Cerebellar nuclear complex (tissue), 1 donor: ENCODE results near the gene ANGPTL3.
"Not testable (repeated sequence)": the region's sequence is repeated elsewhere in the genome, so short reads cannot be mapped to it uniquely, and the experiment has no call there.

ENCODE experiments used
- DNase-seq, 2 experiments: peaks; one replicate each; lab custom pipeline; 2025; lab: John Stamatoyannopoulos, UW

ANGPTL3 gene, protein sequence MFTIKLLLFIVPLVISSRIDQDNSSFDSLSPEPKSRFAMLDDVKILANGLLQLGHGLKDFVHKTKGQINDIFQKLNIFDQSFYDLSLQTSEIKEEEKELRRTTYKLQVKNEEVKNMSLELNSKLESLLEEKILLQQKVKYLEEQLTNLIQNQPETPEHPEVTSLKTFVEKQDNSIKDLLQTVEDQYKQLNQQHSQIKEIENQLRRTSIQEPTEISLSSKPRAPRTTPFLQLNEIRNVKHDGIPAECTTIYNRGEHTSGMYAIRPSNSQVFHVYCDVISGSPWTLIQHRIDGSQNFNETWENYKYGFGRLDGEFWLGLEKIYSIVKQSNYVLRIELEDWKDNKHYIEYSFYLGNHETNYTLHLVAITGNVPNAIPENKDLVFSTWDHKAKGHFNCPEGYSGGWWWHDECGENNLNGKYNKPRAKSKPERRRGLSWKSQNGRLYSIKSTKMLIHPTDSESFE

DNA sequence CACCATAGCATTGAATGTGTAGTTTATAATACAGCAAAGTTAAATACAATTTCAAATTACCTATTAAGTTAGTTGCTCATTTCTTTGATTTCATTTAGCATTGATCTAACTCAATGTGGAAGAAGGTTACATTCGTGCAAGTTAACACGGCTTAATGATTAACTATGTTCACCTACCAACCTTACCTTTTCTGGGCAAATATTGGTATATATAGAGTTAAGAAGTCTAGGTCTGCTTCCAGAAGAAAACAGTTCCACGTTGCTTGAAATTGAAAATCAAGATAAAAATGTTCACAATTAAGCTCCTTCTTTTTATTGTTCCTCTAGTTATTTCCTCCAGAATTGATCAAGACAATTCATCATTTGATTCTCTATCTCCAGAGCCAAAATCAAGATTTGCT, at the start of gene ANGPTL3:
ANGPTL3 (plus strand) TSS at position 240 of the 400 bp plus-strand sequence; CDS start at position 287, 47 bp downstream.
- no peak for DNase-seq

DNA sequence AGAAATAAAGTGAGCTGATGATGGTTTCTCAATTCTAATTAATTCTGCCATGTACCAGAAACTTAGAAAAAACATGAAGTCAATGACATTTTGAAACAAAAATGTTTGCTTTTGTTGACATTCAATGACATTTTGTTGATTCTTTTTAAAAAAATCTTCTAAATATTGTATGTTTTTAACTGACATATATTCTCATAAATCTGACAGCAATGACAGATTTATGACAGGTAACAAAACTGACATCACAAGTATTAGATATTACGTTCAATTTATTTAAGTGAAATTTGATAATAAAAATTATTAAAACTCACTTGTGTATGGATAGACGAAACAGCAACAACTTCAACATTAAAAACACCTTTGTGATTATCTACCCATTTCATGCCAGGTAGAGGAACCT, 36.0 kb upstream of the ANGPTL3 start:
- DNase-seq, result no peak

DNA sequence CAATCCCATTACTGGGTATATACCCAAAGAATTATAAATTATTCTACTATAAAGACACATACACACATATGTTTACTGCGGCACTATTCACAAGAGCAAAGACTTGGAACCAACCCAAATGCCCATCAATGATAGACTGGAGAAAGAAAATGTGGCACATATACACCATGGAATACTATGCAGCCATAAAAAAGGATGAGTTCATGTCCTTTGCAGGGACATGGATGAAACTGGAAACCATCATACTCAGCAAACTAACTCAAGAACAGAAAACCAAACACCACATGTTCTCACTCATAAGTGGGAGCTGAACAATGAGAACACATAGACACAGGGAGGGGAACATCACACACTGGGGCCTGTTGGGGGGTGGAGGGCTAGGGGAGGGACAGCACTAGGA, 30.1 kb upstream of the ANGPTL3 start:
- not testable (repeated sequence) for DNase-seq

DNA sequence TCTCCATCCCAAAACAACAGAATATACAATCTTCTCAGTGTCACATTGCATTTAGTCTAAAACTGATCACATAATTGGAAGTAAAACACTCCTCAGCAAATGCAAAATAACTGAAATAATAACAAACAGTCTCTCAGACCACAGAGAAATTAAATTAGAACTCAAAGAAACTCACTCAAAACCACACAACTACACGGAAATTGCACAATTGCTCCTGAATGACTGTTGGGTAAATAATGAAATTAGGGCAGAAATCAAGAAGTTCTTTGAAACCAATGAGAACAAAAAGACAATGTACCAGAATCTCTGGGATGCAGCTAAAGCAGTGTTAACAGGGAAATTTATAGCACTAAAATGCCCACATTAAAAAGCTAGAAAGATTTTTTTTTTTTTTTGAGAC, 29.4 kb upstream of the ANGPTL3 start:
- not testable (repeated sequence) for DNase-seq

DNA sequence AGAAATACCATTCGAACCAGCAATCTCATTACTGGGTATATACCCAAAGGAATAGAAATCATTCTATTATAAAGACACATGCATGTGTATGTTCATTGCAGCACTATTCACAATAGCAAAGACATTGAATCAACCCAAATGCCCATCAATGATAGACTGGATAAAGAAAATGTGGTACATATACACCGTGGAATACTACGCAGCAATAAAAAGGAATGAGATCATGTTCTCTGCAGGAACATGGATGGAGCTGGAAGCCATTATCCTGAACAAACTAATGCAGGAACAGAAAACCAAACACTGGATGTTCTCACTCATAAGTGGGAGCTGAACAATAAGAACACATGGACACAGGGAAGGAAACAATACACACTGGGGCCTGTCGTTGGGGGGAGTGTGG, 25.8 kb upstream of the ANGPTL3 start:
- DNase-seq, result not testable (repeated sequence)

DNA sequence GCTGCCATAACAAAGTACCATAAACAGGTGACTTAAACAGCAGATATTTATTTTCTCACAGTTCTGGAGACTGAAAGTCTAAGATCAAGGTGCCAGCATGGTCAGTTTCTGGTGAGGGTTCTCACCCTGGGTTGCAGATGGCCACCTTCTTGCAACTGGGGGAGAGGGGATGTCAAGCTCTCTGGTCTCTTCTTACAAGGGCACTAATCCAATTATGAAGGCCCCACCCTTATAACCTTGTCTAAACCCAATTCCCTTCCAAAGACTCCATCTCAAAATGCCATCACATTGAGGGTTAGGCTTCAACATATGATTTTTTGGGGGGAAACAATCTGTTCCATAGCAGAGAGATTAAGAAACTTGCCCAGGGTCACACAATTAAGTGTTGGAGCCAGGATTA, 24.8 kb upstream of the ANGPTL3 start:
- DNase-seq, result no peak

DNA sequence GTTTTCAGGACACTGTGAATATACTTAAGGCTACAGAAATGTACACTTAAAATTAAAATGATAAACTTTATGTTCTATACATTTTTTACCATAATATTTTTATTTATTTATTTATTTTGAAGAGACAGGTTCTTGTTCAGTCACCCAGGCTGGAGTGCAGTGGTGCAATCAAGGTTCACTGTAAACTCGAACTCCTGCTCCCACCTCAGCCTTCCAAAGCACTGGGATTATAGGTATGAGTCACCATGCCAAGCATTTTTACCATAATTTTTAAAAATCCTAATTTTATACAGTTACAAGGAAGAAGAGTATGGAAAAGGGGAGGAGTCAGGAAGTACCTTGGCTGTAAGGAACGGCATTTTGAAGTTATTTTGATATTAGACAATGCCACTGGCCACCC, 23.6 kb upstream of the ANGPTL3 start:
- no peak for DNase-seq

DNA sequence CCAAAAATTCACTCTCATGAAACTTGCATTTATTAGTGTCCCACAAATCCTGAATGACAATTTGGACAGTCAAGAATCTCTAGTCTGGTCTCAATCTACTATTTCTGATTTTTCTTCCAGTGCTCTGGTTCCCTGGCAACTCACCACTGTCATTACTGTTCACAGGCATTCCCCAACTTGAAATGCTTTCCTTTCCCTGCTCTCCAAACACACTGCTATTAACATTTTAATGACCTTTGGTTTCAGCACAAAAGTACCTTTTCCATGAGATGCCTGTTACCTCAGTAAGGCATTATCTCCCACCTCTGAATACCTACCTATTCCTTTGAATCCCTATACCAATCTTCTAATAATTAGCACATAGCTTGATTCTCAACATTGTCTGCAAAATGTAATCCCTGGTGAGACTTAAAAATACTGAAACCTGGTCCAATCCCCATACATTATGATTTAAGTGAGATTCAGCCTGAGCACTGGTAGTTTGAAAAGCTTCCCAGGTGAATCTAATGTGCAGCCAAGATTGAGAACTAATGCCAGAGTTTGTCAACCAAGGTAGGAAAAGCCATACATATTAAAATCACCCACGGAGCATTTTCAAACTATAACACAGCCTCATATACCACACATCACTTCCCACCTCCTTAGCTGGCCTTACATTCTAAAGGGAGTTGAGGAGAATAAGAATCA, 11.7 kb upstream of the ANGPTL3 start:
- DNase-seq, result no peak

DNA sequence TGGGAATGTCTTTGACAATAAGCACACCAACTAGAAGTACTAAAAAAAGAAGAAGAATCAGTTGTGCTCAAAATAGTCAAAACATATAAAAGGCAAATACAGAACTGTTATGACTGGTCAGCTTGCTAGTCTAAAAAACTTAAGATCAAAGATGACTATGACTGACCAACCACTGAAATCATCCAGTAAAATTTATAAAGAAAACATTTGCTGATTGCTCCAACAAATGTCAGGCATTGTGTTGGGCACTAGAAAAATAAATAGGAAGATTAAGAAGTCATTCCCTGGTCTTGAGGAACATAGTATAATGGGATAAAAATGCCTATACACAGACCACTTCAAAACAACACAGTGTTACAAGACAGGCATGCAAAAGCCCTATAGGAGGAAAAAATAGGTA, 9.3 kb upstream of the ANGPTL3 start:
- DNase-seq, result no peak

DNA sequence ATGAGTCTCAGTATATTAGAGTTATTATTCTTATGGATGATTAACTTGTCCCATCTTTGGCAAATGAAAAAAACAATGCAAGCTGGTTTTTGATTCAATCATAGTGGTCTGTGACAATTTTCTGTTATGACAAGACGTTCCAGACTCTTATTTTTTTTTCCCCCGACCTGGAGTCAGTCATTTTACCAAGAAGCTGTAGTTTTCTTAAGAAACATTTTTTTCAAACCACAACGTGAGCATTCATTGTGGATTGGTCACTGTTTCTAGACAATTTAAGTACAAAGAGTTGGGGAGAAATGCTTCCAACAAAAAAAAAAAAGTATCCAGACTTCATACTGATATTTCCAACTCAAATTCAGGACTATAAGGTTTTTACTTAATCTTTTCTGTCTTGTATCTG, 8.0 kb upstream of the ANGPTL3 start:
- DNase-seq, result no peak

DNA sequence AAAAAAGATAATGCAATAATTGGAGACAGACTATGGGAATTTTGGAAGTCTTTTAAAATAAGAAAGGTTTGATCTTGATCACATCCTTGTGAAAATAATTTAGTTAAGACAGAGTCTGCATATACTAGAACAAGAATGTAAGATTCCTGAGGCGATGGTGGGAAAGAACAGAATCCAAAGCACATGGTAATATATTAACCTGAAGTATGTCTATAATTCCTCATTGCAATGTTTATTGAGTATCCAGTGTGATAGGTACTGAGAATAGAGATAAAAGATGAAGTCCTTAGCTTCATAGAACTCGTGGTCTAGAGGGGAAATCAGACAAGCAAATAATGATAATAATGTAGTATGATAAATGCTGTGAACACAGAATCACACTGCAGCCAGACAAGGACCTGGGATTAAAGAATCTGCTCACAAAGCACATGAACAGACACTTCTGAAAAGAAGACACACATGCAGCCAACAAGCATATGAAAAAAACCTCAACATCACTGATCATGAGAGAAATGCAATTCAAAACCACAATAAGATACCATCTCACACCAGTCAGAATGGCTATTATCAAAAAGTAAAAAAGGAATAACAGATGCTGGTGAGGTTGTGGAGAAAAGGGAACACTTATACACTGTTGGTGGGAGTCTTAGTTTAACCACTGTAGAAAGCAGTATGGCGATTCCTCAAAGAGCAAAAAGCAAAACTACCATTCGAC, 6.9 kb upstream of the ANGPTL3 start:
- no peak for DNase-seq

DNA sequence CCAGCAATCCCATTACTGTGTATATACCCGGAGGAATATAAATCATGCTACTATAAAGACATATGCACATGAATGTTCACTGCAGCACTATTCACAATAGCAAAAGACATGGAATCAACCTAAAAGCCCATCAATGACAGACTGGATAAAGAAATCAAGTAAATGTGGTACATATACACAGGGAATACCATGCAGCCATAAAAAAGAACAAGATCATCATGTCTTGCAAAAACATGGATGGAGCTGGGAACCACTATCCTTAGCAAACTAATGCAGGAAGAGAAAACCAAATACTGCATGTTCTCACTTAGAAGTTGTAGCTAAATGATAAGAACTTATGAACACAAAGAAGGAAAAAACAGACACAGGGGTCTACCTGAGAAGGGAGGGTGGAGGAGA, 6.4 kb upstream of the ANGPTL3 start:
- DNase-seq, result no peak

DNA sequence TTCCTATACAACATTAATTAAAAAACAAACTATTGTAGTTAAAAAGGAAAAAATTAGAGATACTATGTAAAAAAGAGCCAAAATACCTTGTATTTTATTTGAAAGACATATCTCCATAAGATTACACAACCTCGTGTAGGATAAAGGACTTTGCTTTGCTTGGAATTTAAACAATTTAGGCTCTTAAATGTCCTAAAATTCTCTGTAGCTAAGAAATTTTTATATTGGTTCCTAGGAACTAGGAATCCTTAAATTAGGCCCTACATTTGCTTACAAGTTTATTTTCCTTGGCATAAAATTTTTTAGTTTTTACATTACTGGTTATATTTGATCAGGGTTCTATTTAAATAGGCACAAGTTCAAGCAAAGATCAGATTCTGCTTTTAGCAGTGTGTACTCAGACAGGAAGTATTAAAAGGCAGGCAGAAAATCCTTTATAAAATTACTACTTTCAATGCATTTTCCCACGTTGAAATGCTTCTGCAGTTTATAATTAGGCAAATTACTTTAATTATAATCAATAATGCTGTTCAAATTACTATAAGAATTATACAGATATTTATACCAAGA, 3.4 kb upstream of the ANGPTL3 start:
- DNase-seq, result no peak

DNA sequence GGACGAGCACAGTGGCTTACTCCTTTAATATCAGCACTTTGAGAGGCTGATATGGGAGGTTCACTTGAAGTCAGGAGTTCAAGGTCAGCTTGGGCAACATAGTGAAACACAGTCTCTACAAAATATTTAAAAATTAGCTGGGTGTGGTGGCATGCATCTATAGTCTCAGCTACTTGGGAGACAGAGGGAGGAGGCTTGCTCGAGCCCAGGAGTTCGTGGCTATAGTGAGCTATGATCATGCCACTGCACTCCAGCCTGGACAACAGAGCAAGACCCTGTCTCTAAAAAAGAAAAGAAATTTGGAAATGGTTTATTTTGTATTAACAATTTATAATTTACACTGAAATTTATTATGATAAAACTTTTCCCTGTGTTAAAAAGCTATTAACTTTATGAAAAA, 1.7 kb upstream of the ANGPTL3 start:
- no peak for DNase-seq

DNA sequence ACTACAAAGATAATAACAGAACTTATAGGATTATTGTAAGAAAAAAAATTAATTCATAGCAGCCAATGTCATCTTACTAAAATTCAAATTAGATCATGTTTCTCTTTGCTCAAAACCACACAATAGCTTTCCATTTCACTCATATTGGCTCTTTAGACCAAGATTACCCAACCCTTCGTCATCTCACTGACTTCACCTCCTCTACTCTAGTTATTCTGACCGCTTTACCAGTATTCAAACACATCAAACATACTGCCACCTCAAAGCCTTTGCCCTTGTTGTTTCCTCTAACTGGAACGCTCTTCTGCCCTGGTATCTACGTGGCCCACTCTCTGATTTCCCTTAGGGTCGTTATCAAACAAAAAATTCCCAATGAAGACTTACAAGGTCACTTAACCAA, 1.7 kb downstream of the ANGPTL3 start:
- DNase-seq, result no peak

DNA sequence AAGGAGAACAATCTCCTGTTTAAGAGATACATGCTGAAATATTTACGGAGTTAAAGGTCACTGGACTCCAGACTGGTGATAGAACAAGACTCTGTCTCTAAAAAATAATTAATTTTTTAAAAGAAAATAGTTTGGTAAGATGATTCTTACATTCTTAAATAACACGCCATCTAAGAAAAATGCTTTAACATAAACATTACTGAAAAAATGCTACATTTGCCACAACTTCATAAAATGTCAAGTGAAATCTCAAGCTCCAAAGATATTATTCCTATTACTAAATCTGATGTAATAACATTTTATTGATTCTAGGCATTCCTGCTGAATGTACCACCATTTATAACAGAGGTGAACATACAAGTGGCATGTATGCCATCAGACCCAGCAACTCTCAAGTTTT, 4.1 kb downstream of the ANGPTL3 start:
- DNase-seq, result no peak

DNA sequence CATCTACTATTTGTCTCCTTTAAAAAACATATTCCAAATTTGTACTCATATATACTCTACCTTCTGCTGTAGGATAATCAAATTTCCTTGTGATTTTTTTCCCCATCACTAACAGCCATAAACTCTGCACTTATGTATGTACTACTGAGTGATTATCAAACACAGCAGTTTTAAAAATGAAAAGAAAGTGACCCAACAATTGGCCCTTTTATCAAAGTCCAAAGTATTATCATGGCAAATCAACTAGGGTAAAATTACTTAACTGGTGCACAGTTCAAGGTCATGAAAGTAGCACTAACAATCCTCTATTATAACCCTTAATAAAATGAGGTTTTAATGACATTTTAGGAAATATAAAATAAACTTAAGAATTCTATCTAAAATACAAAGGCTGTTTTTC, 11.6 kb downstream of the ANGPTL3 start:
- no peak for DNase-seq

DNA sequence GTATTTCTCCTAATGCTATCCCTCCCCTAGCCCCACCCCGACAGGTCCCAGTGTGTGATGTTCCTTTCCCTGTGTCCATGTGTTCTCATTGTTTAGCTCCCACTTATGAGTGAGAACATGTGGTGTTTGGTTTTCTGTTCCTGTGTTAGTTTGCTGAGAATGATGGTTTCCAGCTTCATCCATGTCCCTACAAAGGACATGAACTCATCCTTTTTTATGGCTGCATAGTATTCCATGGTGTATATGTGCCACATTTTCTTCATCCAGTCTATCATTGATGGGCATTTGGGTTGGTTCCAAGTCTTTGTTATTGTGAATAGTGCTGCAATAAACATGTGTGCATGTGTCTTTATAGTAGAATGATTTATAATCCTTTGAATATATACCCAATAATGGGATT, 13.3 kb downstream of the ANGPTL3 start:
- DNase-seq, result not testable (repeated sequence)

DNA sequence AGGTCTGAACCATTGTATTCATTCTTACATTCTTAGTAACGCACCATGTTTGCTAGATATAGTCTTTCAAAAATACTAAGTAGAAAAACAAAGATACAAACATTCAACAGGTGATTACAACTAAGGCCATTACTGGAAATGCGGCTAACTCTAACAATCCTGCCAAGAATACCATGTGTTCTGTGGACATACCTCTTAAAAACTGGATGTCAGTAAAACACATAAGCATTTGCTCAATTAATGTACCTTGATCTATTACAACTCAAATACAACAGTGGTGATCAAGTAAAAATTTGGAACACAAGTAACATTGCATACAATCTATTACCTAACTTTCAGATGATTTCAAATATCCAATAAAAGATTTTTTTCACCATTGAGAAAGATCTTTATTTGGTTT, 15.4 kb downstream of the ANGPTL3 start:
- DNase-seq, result no peak

DNA sequence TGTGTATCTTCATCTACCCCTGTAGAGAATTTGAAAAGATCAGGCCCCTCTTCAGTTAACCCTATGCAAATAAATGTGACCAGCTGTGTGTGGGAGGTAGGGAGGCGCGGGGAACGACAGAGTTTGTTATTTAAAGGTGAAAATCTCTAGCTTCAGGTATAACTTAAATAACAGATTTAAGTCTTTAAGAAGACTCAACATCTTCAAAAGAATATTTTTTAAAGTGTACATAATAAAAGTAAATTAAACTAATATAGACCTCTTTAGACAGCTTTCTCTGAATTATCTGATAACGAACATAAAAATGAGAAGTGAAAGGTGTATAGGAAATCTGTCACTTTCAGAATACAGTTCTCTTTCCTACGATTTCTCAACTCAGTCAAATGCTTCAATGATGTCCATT, 16.0 kb downstream of the ANGPTL3 start:
- DNase-seq, result no peak

DNA sequence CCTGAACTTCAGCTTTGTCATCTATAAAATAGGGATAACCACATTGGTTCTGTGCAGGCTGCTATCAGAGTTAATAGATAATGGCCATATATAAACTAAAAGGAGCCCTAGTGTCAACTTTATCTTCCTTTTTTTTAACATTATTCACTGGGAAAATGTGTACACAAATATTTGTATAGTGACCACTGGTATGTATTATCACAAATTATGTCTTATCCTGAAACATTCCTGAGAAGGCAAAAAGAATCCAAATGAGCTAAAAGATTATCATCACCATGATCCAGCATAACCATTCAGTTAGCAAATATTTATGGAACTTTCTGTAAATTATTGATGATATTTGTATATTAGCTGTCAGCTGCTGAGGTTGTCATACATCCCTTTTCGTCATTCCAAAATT, 16.6 kb downstream of the ANGPTL3 start:
- DNase-seq, result no peak

DNA sequence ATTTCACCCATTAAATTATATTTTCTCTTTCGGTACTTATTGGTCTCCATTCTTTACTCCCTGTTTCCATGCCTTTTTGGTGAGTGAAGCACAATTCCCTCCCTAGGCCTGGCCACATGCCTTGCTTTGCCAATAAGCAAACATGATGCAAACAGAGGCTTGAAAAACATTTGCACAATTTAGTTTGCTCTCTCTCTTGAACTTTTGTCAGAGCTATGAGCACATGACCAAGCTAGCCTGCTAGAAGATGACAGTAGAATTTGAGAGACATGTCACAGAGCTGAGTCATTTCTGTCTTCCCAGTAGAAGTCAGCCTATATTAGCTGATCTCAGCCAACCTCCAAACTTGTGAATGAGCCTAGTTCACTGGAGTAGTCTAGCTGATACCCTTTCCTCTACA, 24.6 kb downstream of the ANGPTL3 start:
- no peak for DNase-seq

DNA sequence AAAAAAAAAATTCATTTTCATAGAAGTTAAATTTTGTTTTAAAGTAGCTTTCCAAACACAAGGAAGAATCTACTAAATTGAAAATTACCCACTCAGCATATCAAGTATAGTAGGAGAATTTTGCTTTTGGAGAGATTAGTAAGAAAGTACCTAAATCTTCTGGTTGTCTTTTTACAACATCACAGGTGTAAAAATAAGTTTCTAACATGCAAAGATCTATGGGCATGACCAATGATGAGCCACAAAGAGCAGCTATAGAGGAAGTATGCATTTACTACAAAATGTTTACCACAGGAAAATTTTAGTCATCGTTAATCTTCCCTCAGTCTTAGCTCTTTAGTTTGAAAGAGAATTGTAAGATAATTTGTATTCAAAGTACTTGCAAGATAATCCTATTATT, 28.1 kb downstream of the ANGPTL3 start:
- DNase-seq, result no peak
